ENCODE measurements around the gene ZDHHC24.

GRCh38 chr11:66480117-66480938 is 65.5 kb downstream of the ZDHHC24 start, which contains the start of gene DPP3:
- peak in 3 of 4 donors; percentile 88 to 95 (median 95) for TF ChIP-seq POLR2A (IDR thresholded peaks at IDR 0.05)
- TF ChIP-seq CTCF (IDR thresholded peaks at IDR 0.05): peak in 1 of 6 experiments; percentile 11
